Left hindlimb (tissue), 1 donor: ENCODE measurements around the gene KCNG2.

ENCODE experiments used
- DNase-seq: peaks from one replicate; pipeline ENCODE4 v3.0.0-alpha.2; 2018

KCNG2 gene

DNA sequence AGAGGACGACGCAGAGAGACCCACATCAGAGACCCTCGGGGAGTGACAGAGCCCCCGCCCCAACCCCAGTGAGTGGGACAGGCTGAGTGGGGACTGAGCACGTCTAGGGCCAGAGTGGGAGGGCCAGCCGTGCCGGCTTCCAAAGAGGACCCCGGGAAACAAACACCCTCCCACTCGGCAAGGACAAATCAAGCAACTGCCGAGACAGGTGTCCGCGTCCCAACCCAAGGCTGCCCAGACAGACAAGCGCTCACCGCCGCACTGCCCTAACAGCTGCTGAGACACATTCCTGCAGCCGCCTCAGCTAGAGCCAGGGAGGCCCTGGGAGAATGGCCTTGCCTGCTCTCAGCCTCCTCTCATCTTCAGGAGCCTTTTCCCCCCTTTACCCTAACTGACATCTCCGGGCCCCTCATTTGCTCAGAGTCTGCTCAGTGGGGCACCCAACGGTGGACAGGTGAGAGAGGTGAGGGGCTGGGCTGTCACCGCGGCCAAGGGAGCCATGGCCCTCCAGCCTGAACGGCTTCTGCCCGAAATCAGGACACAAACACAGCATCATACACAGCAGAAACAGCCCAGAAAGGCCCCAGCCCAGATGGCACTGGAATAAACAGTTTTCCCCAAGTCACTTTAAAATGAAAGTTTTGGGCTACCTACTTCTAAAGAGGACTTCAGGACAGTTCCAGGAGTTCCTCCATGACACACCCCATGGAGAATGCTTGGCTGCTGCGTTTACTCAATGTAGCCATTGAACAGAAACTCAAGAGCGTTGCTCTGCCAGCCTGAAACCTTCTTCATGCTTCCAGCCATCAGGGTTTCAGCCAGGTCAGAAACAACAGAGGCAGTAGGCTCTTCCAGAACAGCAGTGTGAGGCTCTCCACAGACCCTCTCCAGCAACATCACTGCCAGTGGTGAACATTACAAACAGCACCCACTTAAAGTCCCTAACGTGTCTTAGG, 130.1 kb downstream of the KCNG2 start:
- DNase-seq: no peak

DNA sequence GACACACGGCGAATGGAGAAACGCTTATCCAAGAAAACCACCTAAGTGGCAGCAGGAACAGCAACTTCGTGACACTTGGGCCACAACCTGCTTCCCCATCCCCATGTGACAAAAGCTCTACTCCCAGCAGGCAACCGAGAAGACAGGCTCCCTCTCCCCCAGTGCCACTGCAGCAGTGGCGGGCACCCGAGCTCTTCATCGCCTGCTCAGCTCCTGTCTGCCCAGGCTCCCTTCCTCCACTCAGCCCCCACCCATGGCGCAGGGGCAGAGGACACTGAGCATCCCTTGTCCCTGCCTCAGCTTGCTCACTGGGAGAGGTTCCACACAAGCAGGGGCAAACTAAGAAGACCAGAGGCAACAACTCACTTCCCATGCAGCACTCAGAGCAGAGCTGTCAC, 130.8 kb downstream of the KCNG2 start:
- no peak for DNase-seq

DNA sequence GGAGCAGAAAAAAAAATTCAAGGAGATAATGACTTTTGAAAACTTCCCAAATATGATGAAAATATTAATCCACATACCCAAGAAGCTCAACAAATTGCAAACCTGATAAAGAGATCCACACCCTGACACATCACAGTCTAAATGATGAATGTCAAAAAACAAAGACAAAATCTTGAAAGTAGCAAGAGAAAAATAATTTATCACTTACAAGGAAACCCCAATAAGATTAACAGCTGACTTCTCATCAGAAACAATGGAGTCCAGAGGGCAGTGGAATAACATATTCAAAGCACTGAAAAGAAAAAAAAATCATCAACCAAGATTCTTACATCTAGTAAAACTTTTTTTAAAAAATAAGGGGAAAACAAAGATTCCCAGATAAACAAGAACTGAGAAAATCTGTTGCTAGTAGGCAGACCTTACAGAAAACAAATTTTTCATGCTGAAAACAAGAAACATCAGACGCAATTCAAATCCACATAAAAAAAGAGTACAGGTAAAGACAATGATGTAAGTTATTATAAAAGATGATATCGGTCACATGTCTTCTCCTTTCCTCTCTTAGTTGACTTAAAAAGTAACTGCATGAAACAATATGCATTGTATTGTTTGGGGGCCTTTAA, 132.4 kb downstream of the KCNG2 start:
- no peak for DNase-seq

DNA sequence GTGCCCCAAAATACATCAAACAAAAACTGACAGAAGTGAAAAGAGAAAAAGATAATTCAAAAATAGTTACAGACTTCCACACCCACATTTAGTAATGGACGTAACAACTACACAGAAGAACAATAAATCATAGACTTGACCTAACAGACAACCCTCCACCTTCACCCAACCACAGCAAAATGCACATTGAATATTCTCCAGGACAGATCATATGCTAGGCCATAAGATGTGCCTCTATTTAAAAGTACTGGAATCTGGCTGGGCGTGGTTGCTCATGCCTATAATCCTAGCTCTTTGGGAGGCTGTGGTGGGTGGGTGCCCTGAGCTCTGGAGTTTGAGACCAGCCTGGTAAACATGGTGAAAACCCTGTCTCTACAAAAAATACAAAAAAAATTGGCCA, 133.7 kb downstream of the KCNG2 start:
- no peak for DNase-seq

DNA sequence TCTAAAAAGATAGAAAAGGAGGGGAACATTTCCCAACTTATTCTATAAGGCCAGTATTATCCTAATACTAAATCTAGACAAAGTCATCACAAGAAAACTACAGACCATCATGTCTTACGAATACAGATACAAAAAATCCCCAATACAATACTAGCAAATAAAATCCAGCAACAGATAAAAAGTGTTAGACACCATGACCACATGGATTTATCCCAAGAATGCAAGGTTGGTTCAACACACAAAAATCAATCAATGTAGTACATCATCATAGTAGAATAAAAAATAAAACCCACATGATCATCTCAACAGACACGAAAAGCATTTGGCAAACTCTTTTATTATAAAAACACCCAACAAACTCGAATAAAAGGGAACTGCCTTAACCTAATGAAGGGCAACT, 135.2 kb downstream of the KCNG2 start:
- DNase-seq: no peak

DNA sequence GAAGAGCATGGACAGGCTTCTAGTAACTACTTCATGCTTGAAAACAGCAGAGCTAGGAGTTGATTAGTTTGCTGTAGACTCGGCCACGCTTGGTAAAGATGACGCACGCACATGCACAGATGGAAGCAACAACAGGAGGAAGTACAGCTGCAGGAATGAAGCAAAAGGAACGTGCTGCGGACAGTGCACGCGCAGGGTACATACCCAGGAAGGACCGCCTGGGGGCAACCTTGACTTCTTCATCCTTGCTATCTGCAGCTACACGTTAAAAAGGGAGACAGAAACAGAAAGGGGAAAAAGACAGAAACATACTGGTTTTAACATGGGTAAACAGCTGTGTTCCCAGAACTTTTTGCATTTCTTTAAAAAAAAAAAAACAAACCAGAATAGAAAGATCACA, 136.0 kb downstream of the KCNG2 start:
- no peak for DNase-seq

DNA sequence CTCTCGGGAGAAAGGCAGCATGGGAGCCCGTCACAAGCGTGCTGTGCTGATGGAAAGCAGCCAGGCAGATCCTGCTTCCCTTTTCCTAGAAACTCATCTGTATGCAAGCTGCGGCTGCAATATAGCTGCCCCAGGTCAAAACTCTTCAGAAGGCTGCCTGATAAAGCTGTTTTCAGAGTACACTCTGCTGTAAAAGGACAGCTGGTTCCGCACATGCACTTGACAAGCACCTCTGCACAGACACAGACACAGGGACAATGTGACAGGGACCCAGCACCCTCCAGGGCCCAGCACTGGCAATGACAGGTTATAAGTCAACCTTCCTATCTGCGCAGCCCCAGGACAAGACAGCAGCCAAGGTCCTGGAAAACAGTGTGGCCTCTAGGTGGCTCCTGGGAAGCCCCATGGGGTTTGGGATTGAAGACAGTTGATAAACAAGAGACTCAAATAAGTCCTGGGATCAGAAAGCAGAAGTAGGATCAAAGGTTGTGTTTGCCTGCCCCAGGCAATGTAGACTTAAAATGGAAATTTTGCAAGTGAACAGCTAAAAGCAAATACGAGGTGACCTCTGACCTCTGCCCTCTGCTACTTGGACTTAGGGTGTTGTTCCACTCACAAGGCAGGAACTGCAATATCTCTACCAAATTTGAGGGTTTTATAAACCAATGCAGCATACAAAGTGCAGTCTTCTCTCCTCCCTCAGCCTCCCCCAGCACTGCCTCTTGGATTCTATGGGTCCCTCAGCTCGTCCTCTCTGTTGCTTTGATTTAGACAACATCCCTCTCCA, 136.8 kb downstream of the KCNG2 start:
- no peak for DNase-seq

DNA sequence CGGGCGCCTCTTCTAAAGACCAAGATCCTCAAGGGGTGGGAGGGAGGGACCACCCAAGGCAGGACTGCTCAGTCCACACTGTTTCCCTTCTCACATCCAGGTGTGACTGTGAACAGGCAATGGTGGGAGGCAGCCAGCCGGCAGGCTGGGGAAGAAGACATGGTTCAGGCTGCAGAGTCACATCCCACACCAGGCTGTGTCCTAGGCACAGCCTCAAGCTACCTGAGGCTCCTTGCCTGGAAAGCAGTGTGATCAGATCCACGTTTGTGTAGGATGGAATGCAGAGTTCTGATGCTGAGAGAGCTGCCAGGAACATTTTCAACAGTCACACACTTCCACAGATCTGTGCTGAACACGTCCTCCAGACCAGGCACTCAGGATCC, 137.4 kb downstream of the KCNG2 start:
- DNase-seq: no peak

DNA sequence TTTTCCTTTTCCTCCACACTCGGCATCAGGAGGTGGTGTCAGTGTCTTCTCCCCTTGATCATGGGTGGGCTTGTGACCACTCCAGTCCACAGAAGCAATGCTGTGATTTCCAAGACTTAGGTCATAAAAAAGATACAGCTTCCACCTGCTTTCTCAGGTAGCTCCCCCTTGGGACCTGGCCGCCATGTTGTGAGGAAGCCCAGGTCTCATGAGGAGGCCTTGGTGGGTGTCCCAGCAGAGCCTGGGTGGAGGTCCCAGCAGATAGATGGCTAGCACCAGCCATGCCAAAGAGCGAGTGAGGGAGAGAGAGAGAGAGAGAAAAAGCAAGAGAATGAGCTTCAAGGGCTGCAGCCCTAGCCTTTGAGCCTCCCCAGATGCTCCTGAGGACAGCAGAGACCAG, 137.8 kb downstream of the KCNG2 start:
- no peak for DNase-seq

DNA sequence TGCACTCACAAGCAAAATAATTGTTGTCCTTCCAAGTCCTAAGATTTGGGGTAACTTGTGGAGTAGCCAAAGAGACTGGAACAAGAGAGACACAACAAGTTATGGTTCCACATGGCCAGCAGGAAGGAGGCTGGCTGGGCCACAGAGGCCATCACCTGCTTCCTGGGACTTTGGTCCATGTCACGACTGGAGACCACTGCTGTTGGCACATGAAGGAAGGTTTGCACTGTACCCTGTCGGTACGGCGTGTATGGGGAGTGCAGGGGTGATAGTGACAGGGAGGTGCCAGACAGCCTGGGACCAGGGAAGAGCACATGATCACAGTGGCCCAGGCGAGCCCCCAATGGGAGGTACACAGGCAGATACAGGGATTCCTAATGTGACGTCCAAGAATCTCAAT, 138.2 kb downstream of the KCNG2 start:
- DNase-seq: no peak

DNA sequence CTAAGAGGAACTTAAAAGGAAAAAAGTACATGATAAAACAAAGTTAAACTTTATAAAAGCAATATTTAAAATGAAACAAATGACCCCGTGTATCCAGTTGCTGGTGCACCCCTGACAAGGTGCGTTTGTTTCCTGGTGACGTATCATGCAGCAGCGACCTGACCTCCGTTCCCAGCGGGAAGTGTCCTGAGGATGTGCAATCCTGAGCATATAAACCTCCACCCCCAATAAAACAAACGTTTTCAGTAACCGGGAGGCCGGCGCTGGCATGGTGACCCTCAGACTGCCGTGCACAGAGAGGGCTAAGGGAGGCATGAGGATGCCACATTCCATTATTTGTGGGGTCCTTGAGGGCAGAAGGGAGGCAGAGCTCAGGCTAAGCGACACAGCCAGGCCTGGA, 138.9 kb downstream of the KCNG2 start:
- no peak for DNase-seq

DNA sequence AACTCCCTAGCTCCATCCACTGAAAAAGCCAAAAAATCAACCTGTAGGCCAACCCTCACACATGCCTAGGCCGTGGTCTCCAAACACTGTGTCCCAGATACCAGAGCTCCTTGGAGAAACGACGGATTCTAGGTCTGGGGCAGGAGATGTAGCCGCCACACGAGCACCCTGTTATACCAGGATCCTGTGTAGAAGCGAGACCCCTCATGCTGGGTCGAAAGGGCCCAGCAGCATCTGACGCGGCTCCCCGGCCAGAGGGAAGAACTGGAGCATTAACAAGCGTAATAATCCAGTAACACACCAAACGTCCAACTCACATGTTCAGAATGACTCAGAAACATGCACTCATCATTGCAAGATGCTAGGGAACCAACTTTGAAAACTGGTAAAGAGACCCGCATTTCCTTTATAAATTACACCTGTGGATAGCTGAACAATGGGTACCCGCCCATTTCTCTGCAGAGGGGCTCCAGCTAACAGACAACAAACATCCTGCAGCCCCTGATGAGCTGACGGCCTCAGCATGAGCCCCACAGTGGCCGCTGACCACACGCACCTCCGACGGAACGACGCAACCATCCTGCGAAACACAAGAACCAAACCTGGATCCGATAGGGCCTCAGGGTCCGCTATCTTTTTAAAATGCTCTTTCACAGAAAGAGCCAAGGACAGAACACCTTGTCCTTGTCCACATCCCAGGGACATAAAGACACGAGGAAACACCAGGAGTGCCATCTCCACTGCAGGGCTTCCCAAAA, 139.5 kb downstream of the KCNG2 start:
- no peak for DNase-seq

DNA sequence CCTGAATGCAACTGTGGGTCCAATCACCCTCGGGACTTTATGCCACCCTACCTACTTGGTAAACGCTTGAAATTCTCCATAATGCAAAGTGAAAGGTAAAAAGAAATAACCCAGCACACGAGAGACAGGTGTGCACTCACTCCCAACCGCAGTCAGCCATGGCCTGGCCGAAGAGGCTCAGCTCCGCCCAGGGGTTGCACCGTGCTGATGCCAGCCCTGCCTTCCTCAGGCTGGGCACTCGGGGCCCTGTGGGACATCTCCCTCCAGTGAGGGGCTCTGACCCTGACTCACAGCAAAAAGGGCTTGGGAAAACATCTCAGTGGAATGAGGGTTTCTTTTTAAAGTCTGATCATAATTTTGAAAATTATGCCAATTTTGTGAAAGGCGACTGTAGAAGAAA, 140.5 kb downstream of the KCNG2 start:
- no peak for DNase-seq

DNA sequence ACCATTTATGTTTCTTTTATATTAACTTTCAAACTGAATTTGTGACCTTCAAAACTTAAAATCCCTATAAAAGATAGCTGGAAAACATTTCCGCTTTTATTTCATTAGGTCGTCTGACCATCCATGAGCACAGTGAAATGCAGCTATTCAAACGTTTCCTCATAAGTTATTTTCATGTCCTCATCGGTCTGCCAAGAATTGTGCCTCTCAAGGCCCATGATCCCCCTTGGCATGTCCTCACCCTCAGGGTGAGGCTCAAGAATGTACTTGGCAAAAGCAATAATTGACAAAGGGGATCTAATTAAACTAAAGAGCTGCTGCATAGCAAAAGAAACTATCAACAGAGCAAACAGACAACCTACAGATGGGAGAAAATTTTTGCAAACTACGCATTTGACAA, 141.4 kb downstream of the KCNG2 start:
- DNase-seq: no peak

DNA sequence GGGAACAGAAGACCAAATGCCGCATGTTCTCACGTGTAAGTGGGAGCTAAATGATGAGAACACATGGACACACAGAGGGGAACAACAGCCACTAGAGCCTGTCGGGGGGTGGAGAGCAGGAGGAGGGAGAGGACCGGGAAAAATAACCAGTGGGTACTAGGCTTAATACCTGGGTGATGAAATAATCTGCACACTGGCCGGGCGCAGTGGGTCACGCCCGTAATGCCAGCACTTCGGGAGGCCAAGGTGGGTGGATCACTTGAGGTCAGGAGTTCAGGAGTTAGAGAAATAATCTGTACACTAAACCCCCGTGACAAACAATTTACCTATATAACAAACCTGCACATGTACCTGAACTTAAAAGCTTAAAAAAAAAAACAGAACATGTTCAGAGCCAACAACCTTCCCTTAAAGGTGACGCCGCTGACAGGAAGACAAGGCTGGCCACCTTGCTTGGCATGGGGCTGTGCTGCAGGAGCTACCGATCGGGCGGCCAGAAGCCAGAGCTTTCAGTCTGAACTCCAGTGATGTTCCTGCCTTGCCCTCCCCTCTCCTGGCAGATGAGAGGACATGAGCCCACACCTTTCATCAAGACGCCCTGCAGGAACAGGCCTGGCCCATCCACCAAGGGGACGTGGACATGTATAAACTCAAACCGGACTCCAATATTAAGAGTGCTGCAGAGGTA, 142.5 kb downstream of the KCNG2 start:
- DNase-seq: no peak

DNA sequence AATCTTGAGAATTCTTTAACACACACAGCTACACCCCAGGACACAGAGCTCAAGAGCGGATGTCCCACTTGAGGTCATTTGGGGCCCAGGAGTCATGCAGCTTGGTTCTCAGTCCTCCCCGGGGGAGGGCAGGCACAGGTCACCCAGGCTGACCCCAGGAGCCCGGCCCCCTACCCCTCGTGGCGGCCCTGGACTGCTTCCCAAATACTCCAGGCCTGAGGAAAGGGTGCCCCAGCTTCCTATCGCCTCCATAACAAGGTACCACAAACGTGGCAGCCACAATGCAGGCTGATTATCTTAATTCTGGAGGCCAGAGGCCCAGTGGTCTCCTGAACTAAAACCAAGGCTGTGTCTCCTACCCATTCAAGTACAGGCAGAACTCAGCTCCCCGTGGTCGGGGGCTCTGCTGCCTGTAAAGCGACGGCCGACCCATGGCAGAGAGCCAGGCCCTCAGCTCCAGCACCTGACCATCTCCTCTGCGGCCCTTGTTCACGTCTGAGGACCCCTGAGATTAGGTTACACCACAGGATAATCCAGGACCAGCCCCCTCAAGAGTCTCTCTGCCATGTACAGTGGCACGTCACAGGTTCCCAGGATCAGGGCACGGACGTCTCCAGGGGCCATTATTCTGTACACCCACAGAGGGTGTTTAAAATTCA, 143.2 kb downstream of the KCNG2 start:
- no peak for DNase-seq

DNA sequence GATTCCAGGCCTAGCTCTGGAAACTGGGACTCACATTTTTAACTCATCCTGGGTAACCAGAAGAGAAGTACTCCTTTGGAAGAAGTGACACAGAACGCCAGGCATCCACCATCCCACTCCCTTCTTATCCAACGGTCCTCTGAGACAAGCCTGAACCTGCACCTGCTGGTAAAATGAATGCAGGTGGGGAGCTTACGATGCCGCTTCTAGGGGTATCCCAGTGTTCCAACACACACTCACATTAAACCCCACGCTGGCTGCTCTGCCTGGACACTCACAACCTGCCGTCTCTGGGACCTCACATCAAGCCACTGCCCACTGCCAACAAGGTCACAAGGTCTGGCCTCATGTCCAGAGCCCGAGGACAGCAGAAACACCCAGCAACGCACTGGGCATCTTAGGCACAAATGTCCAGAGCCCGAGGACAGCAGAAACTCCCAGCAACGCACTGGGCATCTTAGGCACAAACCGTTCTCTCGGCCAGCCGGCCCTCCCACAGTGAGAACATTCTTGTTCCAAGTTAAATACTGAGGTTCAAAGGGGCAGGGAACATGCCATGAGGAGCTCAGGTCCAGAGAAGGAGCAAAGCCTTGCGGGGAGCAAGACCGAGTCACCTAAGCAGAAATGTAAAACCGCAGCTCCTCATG, 143.9 kb downstream of the KCNG2 start:
- no peak for DNase-seq

DNA sequence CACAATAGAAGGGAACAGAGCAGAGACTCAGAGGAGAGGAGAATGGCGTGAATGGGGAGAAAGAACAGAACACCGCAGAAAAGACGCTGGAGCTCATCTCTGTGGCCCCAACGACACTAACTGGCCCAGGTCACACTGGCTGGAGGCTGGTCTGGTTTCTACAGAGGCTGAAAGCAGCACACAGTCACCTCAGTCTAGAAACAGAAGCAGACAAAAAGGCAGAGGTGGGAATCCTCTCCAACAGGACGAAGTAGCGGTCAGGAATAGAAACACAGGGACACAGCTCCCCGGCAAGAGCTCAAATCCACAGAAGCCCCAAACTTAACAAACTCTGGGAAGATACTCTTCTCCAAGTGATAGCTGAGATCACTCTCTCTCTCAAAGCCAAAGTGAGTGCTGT, 144.5 kb downstream of the KCNG2 start:
- no peak for DNase-seq

DNA sequence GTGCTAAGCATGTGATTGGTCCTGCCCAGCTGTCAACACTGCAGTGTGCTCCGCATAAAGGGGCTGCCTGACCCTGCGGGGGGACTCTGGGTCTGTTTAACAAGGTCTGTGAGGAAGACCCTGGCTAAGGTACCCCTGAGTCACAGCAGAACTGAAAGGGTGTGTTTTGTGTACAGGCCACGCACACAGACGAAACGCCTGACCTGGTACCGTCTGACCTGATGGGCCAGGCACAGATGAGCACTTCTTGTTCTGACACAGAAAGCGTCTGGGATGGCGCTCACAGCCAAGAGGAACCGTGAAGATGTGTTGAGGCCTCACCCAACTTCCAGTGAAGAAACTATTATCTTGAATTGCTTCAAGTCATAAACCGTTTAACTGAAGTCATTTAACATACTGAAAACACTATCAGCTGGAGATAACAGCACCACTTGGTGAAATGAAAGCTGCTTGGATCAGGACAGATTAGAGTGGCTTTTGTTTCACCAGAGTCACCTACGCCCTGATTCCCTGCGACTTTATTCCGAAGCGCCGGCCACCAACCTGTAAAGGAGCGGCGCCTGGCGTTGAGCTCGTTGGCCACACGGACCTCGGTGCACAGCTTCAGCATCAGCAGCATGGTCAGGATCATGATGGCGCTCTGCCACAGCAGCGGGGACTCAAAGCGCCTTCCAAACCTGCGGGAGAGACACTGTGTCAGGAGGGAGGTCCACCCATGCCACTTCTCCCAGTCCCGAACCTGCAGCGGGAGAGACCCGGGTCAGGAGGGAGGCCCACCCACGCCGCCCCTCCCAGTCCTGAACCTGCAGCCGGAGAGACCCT, 145.3 kb downstream of the KCNG2 start:
- no peak for DNase-seq

DNA sequence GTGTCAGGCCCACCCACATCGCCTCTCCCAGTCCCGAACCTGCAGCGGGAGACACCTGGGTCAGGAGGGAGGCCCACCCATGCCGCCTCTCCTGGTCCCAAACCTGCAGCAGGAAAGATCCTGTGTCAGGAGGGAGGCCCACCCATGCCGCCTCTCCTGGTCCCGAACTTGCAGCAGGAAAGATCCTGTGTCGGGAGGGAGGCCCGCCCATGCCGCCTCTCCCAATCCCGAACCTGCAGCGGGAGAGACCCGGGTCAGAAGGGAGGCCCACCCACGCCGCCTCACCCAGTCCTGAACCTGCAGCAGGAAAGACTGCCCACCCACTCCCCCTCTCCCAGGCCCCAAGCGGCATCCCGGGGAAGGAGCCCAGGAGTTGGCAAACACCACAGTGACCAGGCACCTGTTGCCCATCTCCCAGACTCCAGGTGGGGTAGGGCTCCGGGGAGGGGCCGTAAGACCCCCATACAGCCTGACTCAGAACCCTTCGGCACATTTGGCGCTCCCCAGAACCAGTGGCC, 145.9 kb downstream of the KCNG2 start:
- DNase-seq: no peak
